ENCODE measurements around the gene ENDOV.

DNA sequence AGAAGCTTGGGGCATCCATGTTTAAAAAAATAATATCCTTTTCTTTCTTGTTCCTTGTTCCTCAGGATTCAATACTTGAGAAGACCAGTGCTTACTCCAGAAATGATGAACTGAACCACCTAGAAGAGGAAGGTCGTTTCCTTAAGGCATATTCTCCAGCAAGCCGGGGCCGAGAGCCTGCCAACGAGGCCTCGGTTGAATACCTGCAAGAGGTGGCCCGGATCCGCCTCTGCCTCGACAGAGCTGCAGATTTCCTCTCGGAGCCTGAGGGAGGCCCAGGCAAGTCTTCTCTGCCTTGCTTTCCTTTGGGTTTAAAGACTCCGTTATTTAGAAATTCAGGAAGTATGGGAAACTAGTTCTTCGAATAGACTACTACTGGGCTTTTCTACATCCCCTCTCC is 42.5 kb upstream of the ENDOV start:
- TF ChIP-seq POLR2A (IDR thresholded peaks at IDR 0.05; ENCODE audit: low read depth) (no peak), EP300 (IDR thresholded peaks at IDR 0.05) (no peak)
- TF ChIP-seq, protein P1, sequence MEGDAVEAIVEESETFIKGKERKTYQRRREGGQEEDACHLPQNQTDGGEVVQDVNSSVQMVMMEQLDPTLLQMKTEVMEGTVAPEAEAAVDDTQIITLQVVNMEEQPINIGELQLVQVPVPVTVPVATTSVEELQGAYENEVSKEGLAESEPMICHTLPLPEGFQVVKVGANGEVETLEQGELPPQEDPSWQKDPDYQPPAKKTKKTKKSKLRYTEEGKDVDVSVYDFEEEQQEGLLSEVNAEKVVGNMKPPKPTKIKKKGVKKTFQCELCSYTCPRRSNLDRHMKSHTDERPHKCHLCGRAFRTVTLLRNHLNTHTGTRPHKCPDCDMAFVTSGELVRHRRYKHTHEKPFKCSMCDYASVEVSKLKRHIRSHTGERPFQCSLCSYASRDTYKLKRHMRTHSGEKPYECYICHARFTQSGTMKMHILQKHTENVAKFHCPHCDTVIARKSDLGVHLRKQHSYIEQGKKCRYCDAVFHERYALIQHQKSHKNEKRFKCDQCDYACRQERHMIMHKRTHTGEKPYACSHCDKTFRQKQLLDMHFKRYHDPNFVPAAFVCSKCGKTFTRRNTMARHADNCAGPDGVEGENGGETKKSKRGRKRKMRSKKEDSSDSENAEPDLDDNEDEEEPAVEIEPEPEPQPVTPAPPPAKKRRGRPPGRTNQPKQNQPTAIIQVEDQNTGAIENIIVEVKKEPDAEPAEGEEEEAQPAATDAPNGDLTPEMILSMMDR (IDR thresholded peaks at IDR 0.05): no peak
